Measurements from ENCODE around the gene PRPF38B. TPM values are rescaled to one million over a fixed set of nuclear protein-coding genes. Genes with fewer than 3 reads are reported as not detected.

PRPF38B gene
- polyA plus RNA-seq, 1 donor (not counting 4 experiments of a cell fraction or from before 2014, with no cell fraction given): 41.0 TPM

DNA sequence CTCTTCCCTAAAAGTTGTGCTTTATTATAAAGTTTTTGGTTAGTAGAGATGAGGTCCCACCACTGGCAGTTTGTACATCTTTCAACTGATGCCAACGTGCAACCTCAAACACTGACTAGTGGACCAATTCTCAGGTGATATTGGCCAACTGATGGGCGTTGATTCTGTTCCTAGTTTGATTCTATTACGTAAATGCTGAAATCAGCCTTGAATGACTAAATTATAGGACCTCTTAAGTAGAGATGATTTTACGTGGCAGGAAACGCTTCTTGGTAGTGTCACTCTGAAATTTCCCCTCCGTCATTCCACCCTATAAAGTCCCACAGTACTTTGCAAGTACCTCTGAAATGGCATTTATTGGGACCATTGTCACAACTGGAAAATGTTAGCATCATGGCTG, 11.8 kb downstream of the PRPF38B start:
- TF ChIP-seq EZH2 (IDR thresholded peaks at IDR 0.05; ENCODE audit: low read length): no peak
- TF ChIP-seq, protein P1, sequence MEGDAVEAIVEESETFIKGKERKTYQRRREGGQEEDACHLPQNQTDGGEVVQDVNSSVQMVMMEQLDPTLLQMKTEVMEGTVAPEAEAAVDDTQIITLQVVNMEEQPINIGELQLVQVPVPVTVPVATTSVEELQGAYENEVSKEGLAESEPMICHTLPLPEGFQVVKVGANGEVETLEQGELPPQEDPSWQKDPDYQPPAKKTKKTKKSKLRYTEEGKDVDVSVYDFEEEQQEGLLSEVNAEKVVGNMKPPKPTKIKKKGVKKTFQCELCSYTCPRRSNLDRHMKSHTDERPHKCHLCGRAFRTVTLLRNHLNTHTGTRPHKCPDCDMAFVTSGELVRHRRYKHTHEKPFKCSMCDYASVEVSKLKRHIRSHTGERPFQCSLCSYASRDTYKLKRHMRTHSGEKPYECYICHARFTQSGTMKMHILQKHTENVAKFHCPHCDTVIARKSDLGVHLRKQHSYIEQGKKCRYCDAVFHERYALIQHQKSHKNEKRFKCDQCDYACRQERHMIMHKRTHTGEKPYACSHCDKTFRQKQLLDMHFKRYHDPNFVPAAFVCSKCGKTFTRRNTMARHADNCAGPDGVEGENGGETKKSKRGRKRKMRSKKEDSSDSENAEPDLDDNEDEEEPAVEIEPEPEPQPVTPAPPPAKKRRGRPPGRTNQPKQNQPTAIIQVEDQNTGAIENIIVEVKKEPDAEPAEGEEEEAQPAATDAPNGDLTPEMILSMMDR (optimal IDR thresholded peaks at IDR 0.05 in 1 of 3, IDR thresholded peaks at IDR 0.05 in 1 of 3, conservative IDR thresholded peaks at IDR 0.05 in 1 of 3; ENCODE audit: extremely low read depth in 1 of 3, insufficient read depth in 2 of 3, low read length in 3 of 3): no peak
- no peak for DNase-seq (ENCODE audit: low read depth, low spot score)
- no peak overlapping the region for H3K27ac ChIP-seq (ENCODE audit: control insufficient read depth, insufficient read depth, low read length)
- no peak overlapping the region for H3K9ac ChIP-seq (ENCODE audit: control insufficient read depth, extremely low read depth, insufficient read depth, low read length)
- H3K9me1 ChIP-seq (ENCODE audit: control insufficient read depth, extremely low read depth, insufficient read depth, low read length): no peaks in the 10 kb centered on the region
- no peak for FAIRE-seq
- H3K27me3 ChIP-seq (ENCODE audit: control insufficient read depth, extremely low read depth, insufficient read depth, low read length): no peaks in the 10 kb centered on the region
- H3K4me1 ChIP-seq (ENCODE audit: control insufficient read depth, extremely low read depth, insufficient read depth, low read length): peaks cover 11% of the 10 kb centered on the region
- H3K9me3 ChIP-seq (ENCODE audit: control insufficient read depth, low read depth, low read length): no peaks in the 10 kb centered on the region
- dilution Hi-C loops (cut with MboI; ENCODE audit: extremely low pct_ligation_motif_present, low sequenced_read_pairs): no loop called here
- no peaks in the 10 kb centered on the region for H4K20me1 ChIP-seq (ENCODE audit: control insufficient read depth, extremely low read depth, insufficient read depth, low read length)
- no peak overlapping the region for H2AFZ ChIP-seq (ENCODE audit: control insufficient read depth, low read length)
- H3K36me3 ChIP-seq (ENCODE audit: control insufficient read depth in 2 of 2, extremely low read depth in 1 of 2, insufficient read depth in 2 of 2, low read length in 2 of 2): peaks cover 8 to 11% of the 10 kb centered on the region in 2 experiments
- no peak overlapping the region for H3K4me2 ChIP-seq (ENCODE audit: control insufficient read depth, extremely low read depth, insufficient read depth, low read depth, low read length)
- no peak overlapping the region for H3K4me3 ChIP-seq (ENCODE audit: control insufficient read depth in 2 of 3, extremely low read depth in 1 of 3, insufficient read depth in 2 of 3, low read depth in 1 of 3, low read length in 3 of 3)
- no peaks in the 10 kb centered on the region for H3K79me2 ChIP-seq (ENCODE audit: control insufficient read depth, insufficient read depth, low read length)

DNA sequence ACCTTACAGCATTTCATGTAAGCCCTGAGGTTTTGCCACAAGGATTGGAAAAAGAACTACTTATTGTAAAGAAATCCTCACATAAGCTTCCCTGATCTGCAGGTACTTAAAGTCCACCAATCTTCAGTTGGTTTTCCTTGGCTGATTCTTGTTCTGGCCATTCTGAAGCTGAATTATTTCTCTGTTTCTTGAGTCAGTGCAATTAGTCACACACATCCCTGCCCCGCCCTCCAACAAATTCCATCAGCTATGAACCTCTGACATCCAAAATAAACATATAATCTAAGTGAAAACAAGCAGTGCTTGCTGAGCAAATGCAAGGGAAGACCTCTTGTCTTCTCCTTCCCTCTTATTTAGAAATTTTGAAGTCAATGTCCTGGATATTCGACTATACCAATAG, 12.4 kb downstream of the PRPF38B start:
- dilution Hi-C loops (cut with MboI; ENCODE audit: extremely low pct_ligation_motif_present, low sequenced_read_pairs): no loop called here
- FAIRE-seq (peak; percentile 26), DNase-seq (ENCODE audit: low read depth, low spot score) (no peak)
- Histone ChIP-seq H3K36me3 (ENCODE audit: control insufficient read depth in 2 of 2, extremely low read depth in 1 of 2, insufficient read depth in 2 of 2, low read length in 2 of 2) (peaks cover 3 to 6% of the 10 kb centered on the region in 2 experiments), H2AFZ (ENCODE audit: control insufficient read depth, low read length) (no peak overlapping the region), H3K9me1 (ENCODE audit: control insufficient read depth, extremely low read depth, insufficient read depth, low read length) (no peaks in the 10 kb centered on the region), H3K9ac (ENCODE audit: control insufficient read depth, extremely low read depth, insufficient read depth, low read length) (no peak overlapping the region), H3K79me2 (ENCODE audit: control insufficient read depth, insufficient read depth, low read length) (no peaks in the 10 kb centered on the region), H3K4me1 (ENCODE audit: control insufficient read depth, extremely low read depth, insufficient read depth, low read length) (peaks cover 11% of the 10 kb centered on the region), H4K20me1 (ENCODE audit: control insufficient read depth, extremely low read depth, insufficient read depth, low read length) (no peaks in the 10 kb centered on the region), H3K4me2 (ENCODE audit: control insufficient read depth, extremely low read depth, insufficient read depth, low read depth, low read length) (no peak overlapping the region), H3K4me3 (ENCODE audit: control insufficient read depth in 2 of 3, extremely low read depth in 1 of 3, insufficient read depth in 2 of 3, low read depth in 1 of 3, low read length in 3 of 3) (no peak overlapping the region), H3K27ac (ENCODE audit: control insufficient read depth, insufficient read depth, low read length) (no peak overlapping the region), H3K9me3 (ENCODE audit: control insufficient read depth, low read depth, low read length) (no peaks in the 10 kb centered on the region), H3K27me3 (ENCODE audit: control insufficient read depth, extremely low read depth, insufficient read depth, low read length) (no peaks in the 10 kb centered on the region)
- TF ChIP-seq, protein P1 (optimal IDR thresholded peaks at IDR 0.05 in 1 of 3, IDR thresholded peaks at IDR 0.05 in 1 of 3, conservative IDR thresholded peaks at IDR 0.05 in 1 of 3; ENCODE audit: extremely low read depth in 1 of 3, insufficient read depth in 2 of 3, low read length in 3 of 3): no peak
- no peak for TF ChIP-seq EZH2 (IDR thresholded peaks at IDR 0.05; ENCODE audit: low read length)

Measured in keratinocyte (primary cell).